Panc1 (cell line): ENCODE measurements around the gene KIRREL3. TPM values are rescaled to one million over a fixed set of nuclear protein-coding genes. Genes with fewer than 3 reads are reported as not detected.

Experiments used
- ATAC-seq: fragments of 200-7000 bp; cut with Tn5 transposase; 2 replicates; pipeline ENCODE4 v1.9.1; 2020; ENCODE audit warnings: mild to moderate bottlenecking, moderate library complexity
- BruUV-seq: library from RNA; stranded (reverse); fragments of 400-500 nt; replicated peaks from 2 replicates; lab custom pipeline; 2021; lab: Mats Ljungman, UMichigan
- CTCF ChIA-PET: fragments of 300-600 bp; sonication (Branson Sonifier 250); formaldehyde crosslinking; loops from one replicate; lab custom pipeline; 2022; ENCODE audit warnings: antibody characterized with exemption; lab: Charles Lee
- POLR2A ChIA-PET: fragments of 300-600 bp; sonication (Branson Sonifier 250); formaldehyde crosslinking; loops from one replicate; lab custom pipeline; 2022; ENCODE audit warnings: antibody characterized with exemption; lab: Charles Lee
- DNase-seq: peaks from one replicate; pipeline ENCODE4 v3.0.0-alpha.2; 2010; ENCODE audit warnings: low read depth, low spot score
- H3K27ac ChIP-seq: 2 replicates; pipeline ENCODE4 v1.5.1; 2011; ENCODE audit warnings: mild to moderate bottlenecking, low read length, inconsistent platforms
- H3K27me3 ChIP-seq: fragments of 200-500 bp; sonication (Bioruptor generic); 2 replicates; pipeline ENCODE4 v1.6.0; 2014; ENCODE audit warnings: low read length, inconsistent platforms; ENCODE audit not compliant: control insufficient read depth, insufficient read depth
- H3K36me3 ChIP-seq: fragments of 200-500 bp; sonication (Bioruptor generic); 2 replicates; pipeline ENCODE4 v1.5.1; 2014; ENCODE audit warnings: inconsistent platforms, mild to moderate bottlenecking, low read length, moderate library complexity; ENCODE audit not compliant: control insufficient read depth, insufficient read depth
- H3K4me1 ChIP-seq: 2 replicates; pipeline ENCODE4 v1.5.1; 2011; ENCODE audit warnings: inconsistent platforms, mild to moderate bottlenecking, low read length, moderate library complexity; ENCODE audit not compliant: control insufficient read depth, insufficient read depth
- H3K4me3 ChIP-seq, 2 experiments: 2 replicates each; pipeline ENCODE4 v1.5.1; 2011 to 2012; ENCODE audit warnings: low read depth in 2 of 2, low read length in 2 of 2, mild to moderate bottlenecking in 2 of 2, inconsistent platforms in 1 of 2, moderate library complexity in 1 of 2
- H3K9me3 ChIP-seq: fragments of 200-500 bp; sonication (Bioruptor generic); 2 replicates; pipeline ENCODE4 v1.5.1; 2014; ENCODE audit warnings: low read depth, mild to moderate bottlenecking, inconsistent platforms, low read length, moderate library complexity; ENCODE audit not compliant: control insufficient read depth, insufficient read depth
- POLR2AphosphoS5 ChIP-seq: IDR thresholded peaks from 2 replicates; pipeline ENCODE4 v1.6.1; 2012; ENCODE audit warnings: mild to moderate bottlenecking, low read depth, low read length, moderate library complexity
- REST ChIP-seq, 2 experiments: IDR thresholded peaks; 2 replicates each; pipeline ENCODE4 v1.6.1; 2011 to 2012; ENCODE audit warnings: low read depth in 2 of 2, control low read depth in 1 of 2, low read length in 1 of 2, mild to moderate bottlenecking in 1 of 2, moderate library complexity in 1 of 2; ENCODE audit not compliant: insufficient read depth in 1 of 2
- SIN3A ChIP-seq: IDR thresholded peaks from 2 replicates; pipeline ENCODE4 v1.6.1; 2012; ENCODE audit warnings: low read depth, mild to moderate bottlenecking, low read length, moderate library complexity, borderline replicate concordance; ENCODE audit not compliant: insufficient read depth
- TCF7L2 ChIP-seq: IDR thresholded peaks from 2 replicates; pipeline ENCODE4 v1.6.1; 2011; ENCODE audit warnings: mild to moderate bottlenecking, low read depth, low read length, inconsistent platforms
- in situ Hi-C: cut with HindIII; loops from 2 replicates; pipeline ENCODE4 v1.10.0; 2016; ENCODE audit warnings: low sequenced_read_pairs, low pct_unique_long_range_greater_than_20kb
- intact Hi-C: fragments of 100-400 bp; cut with micrococcal nuclease; formaldehyde crosslinking; loops from one replicate; pipeline ENCODE4 v1.10.0; 2022; ENCODE audit not compliant: unreplicated experiment
- total RNA-seq: library from RNA; stranded (reverse); gene quantifications from one replicate; pipeline ENCODE4 v1.2.1, GENCODE V29; 2021; ENCODE audit not compliant: unreplicated experiment
- TF ChIP-seq, protein P1 (sequence below): fragments of 450-650 bp; IDR thresholded peaks from 2 replicates; pipeline ENCODE4 v1.5.1; 2017; ENCODE audit warnings: mild to moderate bottlenecking

KIRREL3 gene
- total RNA-seq, 1 experiment from 2014 or later = 0.36 TPM

- CTCF ChIA-PET = no interaction called here
- in situ Hi-C loops = no loop called here
- Histone ChIP-seq H3K4me3 (no peak overlapping the region), H3K36me3 (no peaks in the 10 kb centered on the region), H3K4me1 (no peaks in the 10 kb centered on the region), H3K9me3 (no peaks in the 10 kb centered on the region), H3K27ac (no peak overlapping the region), H3K27me3 (no peaks in the 10 kb centered on the region)
- BruUV-seq = no TSS peak
- POLR2A ChIA-PET = no interaction called here
- no peak for ATAC-seq
- TF ChIP-seq REST (IDR thresholded peaks at IDR 0.05; ENCODE audit: insufficient read depth in 1 of 2, low read depth in 2 of 2, low read length in 1 of 2) = no peak
- TF ChIP-seq, protein P1, sequence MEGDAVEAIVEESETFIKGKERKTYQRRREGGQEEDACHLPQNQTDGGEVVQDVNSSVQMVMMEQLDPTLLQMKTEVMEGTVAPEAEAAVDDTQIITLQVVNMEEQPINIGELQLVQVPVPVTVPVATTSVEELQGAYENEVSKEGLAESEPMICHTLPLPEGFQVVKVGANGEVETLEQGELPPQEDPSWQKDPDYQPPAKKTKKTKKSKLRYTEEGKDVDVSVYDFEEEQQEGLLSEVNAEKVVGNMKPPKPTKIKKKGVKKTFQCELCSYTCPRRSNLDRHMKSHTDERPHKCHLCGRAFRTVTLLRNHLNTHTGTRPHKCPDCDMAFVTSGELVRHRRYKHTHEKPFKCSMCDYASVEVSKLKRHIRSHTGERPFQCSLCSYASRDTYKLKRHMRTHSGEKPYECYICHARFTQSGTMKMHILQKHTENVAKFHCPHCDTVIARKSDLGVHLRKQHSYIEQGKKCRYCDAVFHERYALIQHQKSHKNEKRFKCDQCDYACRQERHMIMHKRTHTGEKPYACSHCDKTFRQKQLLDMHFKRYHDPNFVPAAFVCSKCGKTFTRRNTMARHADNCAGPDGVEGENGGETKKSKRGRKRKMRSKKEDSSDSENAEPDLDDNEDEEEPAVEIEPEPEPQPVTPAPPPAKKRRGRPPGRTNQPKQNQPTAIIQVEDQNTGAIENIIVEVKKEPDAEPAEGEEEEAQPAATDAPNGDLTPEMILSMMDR = no peak
- TF ChIP-seq SIN3A = no peak
- no peak for TF ChIP-seq TCF7L2
- no peak for TF ChIP-seq POLR2AphosphoS5
- no peak for DNase-seq
- intact Hi-C loops = no loop called here
Observed at GRCh38 chr11:126645186-126645585, 355.4 kb downstream of the KIRREL3 start.

DNA sequence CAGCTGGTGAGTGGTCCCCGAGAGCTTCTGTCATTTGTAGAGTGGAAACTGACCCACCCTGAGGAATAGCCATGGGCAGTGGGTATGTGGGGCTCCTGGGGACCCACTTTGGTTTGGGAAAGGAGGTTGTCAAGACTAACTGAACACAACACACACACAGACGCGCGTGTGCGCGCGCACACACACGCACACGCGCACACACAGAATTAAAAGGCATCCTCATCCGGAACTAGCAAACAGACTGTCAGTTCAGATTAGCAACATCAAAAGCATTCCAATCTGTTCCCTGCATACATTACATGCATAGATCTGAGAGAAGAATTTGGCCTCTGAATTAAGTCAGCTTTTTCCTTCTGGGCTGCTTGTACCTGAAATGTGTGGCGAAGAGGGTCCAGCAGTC is 360.4 kb downstream of the KIRREL3 start:
- POLR2A ChIA-PET = no interaction called here
- Histone ChIP-seq H3K4me3 (no peak overlapping the region), H3K4me1 (no peaks in the 10 kb centered on the region), H3K27ac (no peak overlapping the region), H3K36me3 (no peaks in the 10 kb centered on the region), H3K27me3 (peaks cover 16% of the 10 kb centered on the region), H3K9me3 (no peaks in the 10 kb centered on the region)
- DNase-seq (no peak), ATAC-seq (no peak)
- BruUV-seq = no TSS peak
- CTCF ChIA-PET = no interaction called here
- TF ChIP-seq POLR2AphosphoS5 (no peak), SIN3A (no peak), REST (IDR thresholded peaks at IDR 0.05; ENCODE audit: insufficient read depth in 1 of 2, low read depth in 2 of 2, low read length in 1 of 2) (no peak), TCF7L2 (no peak)
- TF ChIP-seq, protein P1 = no peak
- in situ Hi-C loops = no loop called here
- intact Hi-C loops = no loop called here
